ENCODE measurements around the gene AMOTL1.

AMOTL1 gene

DNA sequence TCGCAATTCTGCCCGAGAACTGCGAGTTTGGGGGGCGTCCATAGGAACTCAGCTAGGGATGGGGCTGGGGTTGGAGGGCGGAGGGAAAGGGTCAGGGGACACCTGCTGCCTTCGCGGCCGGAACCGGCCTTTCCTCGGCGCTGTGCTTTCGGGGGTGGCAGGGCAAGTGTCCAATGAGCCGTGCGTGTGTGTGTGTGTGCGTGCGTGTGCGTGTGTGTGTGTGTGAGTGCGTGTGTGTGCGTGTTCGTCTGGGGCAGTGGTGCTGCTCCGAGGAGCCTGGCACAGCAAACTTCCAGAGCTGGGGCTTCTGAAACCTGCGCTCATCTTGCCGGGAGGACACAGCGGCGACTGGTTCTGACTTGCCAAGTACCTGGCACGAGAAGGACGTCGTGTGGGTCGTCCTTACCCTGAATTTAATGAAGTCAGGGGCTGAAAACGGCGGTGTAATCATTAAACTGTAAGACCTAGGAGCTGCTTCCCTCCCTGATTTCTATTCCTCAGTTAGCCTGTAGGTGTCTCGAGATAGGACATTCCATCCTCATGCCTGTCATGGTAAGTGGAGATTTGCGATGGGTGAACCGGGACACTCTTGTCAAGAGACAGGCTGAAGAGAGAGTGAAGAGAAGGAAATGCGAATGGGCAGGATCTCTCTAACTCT, 27.0 kb upstream of the AMOTL1 start:
- TF ChIP-seq, protein P1, sequence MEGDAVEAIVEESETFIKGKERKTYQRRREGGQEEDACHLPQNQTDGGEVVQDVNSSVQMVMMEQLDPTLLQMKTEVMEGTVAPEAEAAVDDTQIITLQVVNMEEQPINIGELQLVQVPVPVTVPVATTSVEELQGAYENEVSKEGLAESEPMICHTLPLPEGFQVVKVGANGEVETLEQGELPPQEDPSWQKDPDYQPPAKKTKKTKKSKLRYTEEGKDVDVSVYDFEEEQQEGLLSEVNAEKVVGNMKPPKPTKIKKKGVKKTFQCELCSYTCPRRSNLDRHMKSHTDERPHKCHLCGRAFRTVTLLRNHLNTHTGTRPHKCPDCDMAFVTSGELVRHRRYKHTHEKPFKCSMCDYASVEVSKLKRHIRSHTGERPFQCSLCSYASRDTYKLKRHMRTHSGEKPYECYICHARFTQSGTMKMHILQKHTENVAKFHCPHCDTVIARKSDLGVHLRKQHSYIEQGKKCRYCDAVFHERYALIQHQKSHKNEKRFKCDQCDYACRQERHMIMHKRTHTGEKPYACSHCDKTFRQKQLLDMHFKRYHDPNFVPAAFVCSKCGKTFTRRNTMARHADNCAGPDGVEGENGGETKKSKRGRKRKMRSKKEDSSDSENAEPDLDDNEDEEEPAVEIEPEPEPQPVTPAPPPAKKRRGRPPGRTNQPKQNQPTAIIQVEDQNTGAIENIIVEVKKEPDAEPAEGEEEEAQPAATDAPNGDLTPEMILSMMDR (IDR thresholded peaks at IDR 0.05; ENCODE audit: control insufficient read depth, insufficient read depth, low read depth, low read length, missing control alignments), result peak; percentile 66
- peak overlapping the region; percentile 66 for H3K4me3 ChIP-seq (ENCODE audit: control insufficient read depth, low read depth, low read length)
- DNase-seq (ENCODE audit: low read depth), result peak; percentile 28

DNA sequence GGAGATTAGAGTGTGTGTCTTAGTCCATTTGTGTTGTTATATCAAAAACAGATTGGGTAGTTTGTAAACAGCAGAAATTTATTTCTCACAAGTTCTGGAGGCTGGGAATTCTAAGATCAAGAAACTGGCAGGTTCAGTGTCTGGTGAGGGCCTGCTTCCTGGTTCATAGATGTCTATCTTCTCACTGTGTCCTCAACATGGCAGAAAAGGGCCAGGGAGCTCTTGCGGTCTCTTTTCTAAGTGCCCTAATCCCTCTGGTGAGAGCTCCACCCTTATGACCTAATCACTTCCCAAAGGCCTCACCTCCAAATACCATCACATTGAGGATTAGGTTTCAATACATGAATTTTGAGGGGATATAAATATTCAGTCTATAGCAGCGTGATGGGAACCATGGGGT, 25.5 kb upstream of the AMOTL1 start:
- no peak for DNase-seq (ENCODE audit: low read depth)
- no peak overlapping the region for H3K4me3 ChIP-seq (ENCODE audit: control insufficient read depth, low read depth, low read length)
- TF ChIP-seq, protein P1 (IDR thresholded peaks at IDR 0.05; ENCODE audit: control insufficient read depth, insufficient read depth, low read depth, low read length, missing control alignments), result no peak

DNA sequence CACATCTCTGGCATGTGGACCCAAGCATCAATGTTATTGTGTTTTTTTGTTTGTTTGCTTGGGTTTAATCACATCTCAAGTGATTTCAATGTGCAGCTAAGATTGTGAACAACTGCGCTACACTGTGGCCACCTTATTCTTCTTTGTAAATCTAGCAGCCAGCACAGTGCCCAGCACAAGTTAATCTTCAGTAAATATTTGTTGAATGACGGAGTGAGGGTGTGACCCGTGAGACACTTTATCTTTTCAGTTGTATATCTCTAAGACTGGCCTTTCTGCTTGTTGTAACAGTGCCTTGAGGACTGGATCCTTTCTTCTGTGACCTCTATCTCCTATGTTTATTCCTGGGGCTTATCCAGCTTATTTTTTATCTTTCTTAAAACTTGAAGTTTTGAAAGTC, 21.4 kb upstream of the AMOTL1 start:
- no peak overlapping the region for H3K4me3 ChIP-seq (ENCODE audit: control insufficient read depth, low read depth, low read length)
- no peak for DNase-seq (ENCODE audit: low read depth)
- TF ChIP-seq, protein P1 (IDR thresholded peaks at IDR 0.05; ENCODE audit: control insufficient read depth, insufficient read depth, low read depth, low read length, missing control alignments), result no peak

DNA sequence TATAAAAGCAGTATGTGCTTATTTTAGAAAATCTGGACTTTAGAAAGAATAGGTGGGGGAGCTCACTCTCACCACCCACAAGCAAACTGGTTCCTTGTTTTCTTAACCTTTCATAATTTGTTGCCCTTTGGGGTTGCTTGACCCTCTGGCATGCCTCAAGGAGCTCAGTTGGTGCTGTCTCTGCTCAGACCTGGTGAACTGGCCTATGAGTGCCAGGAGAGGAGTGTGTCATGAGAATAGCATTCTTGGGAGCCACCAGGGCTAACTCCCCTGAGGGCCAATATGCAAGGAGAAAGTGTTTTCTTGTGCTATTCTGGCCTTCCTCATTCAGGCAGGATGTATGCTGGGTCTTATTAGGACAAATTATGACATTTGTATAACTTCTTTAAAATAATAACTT, 21.0 kb upstream of the AMOTL1 start:
- DNase-seq (ENCODE audit: low read depth), result no peak
- no peak overlapping the region for H3K4me3 ChIP-seq (ENCODE audit: control insufficient read depth, low read depth, low read length)
- TF ChIP-seq, protein P1 (IDR thresholded peaks at IDR 0.05; ENCODE audit: control insufficient read depth, insufficient read depth, low read depth, low read length, missing control alignments), result no peak

DNA sequence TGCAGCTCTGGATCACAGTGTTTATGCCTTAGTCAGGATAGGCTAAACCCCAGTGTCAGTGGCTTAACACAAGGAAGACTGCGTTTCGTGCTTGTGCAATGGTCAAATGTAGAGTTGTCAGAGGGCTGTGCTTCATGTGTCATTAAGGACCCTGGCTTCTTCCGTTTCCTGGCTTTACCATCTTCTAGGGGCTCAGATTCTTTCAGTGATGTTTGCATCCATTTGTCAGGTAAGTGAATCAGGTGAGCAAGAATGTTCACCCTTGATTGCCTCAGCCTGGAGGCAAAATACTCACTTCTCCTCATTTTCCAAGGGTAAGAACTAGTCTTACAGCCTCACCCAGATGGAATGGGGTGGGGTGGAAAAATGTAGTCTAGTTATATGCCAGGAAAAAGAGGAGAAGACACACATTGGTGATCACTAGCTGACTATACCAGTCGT, 20.5 kb upstream of the AMOTL1 start:
- no peak overlapping the region for H3K4me3 ChIP-seq (ENCODE audit: control insufficient read depth, low read depth, low read length)

DNA sequence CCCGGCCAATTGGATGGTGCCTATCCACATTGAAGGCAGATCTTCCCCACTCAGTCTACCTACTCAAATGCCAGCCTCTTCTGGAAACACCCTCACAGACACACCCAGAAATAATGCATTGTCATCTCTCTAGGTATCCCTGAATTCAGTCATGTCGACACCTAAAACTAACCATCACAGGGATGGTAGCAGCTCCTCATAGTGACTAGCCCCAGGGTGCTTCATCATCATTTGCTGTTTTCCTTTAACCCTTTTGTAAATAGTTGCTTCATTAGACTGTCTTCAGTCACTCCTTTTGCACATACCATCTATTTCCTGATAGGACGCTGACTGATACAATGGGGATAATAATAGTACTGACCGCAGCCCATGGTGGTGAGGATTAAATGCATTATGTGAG, 18.8 kb upstream of the AMOTL1 start:
- H3K4me3 ChIP-seq (ENCODE audit: control insufficient read depth, low read depth, low read length), result no peak overlapping the region
- DNase-seq (ENCODE audit: low read depth), result no peak
- TF ChIP-seq, protein P1 (IDR thresholded peaks at IDR 0.05; ENCODE audit: control insufficient read depth, insufficient read depth, low read depth, low read length, missing control alignments), result no peak

More for the DNA sequence above, 20.5 kb upstream of the AMOTL1 start:
- no peak for DNase-seq (ENCODE audit: low read depth)
- TF ChIP-seq, protein P1 (IDR thresholded peaks at IDR 0.05; ENCODE audit: control insufficient read depth, insufficient read depth, low read depth, low read length, missing control alignments), result no peak
